Gastrocnemius medialis (tissue), 4 donors: ENCODE data around the gene DSC1. TPM values are rescaled to one million over a fixed set of nuclear protein-coding genes. Genes with fewer than 3 reads are reported as not detected.

Experiments
- ATAC-seq, 2 donors: fragments of 150-250 bp; one replicate each; pipeline ENCODE4 v1.9.1; 2016
- DNase-seq, 2 donors: peaks; one replicate each; pipeline ENCODE4 v3.0.0-alpha.2; 2019
- H3K27ac ChIP-seq, 4 donors: fragments of 200-600 bp; sonication (generic); 1 replicate in 1 of 4; 2 replicates in 3 of 4; pipeline ENCODE4 v1.5.1; 2016 to 2018; ENCODE audit warnings: mild to moderate bottlenecking in 2 of 4, moderate library complexity in 1 of 4
- H3K27me3 ChIP-seq, 3 donors: fragments of 200-600 bp; sonication (generic) in 2 of 3; 1 replicate in 1 of 3; 2 replicates in 2 of 3; pipeline versions ENCODE4 v1.5.1 to v1.6.0; 2016 to 2019; ENCODE audit warnings: mild to moderate bottlenecking in 1 of 3, moderate library complexity in 1 of 3
- H3K36me3 ChIP-seq, 2 donors: fragments of 200-600 bp; sonication (generic) in 1 of 2; one replicate each; pipeline ENCODE4 v1.5.1; 2017 to 2018
- H3K4me1 ChIP-seq, 2 donors: fragments of 200-600 bp; sonication (generic) in 1 of 2; one replicate each; pipeline ENCODE4 v1.5.1; 2016 to 2017; ENCODE audit warnings: mild to moderate bottlenecking in 2 of 2
- H3K4me3 ChIP-seq, 4 donors: fragments of 200-600 bp; sonication (generic) in 3 of 4; 1 replicate in 1 of 4; 2 replicates in 3 of 4; pipeline ENCODE4 v1.5.1; 2016 to 2019; ENCODE audit warnings: mild to moderate bottlenecking in 2 of 4
- H3K9me3 ChIP-seq, 3 donors: fragments of 200-600 bp; sonication (generic) in 2 of 3; 1 replicate in 1 of 3; 2 replicates in 2 of 3; pipeline ENCODE4 v1.5.1; 2016 to 2019
- POLR2A ChIP-seq, 2 donors: fragments of 450-650 bp; IDR thresholded peaks; one replicate each; pipeline ENCODE4 v1.6.1; 2017; ENCODE audit warnings: antibody characterized with exemption in 2 of 2, mild to moderate bottlenecking in 2 of 2, moderate library complexity in 2 of 2
- in situ Hi-C, 4 donors: fragments of 200-750 bp; cut with MboI; loops; one replicate each; pipeline versions ENCODE4 v1.15.0 to v1.8.0; 2017; ENCODE audit warnings: low sequenced_read_pairs in 4 of 4
- intact Hi-C: fragments of 100-400 bp; cut with DNase I; formaldehyde crosslinking; loops from one replicate; pipeline ENCODE4 v1.15.1; 2023; ENCODE audit warnings: low total_unique reads
- total RNA-seq, 4 donors: library from RNA; depleted of rRNA; stranded (reverse); fragments of >200 nt; gene quantifications; one replicate each; pipeline versions ENCODE4 v1.1.0 to v1.2.3, GENCODE V29; 2016
- TF ChIP-seq, protein P1 (sequence below), 5 experiments: fragments of 450-650 bp in 3 of 5; fragments of 200-600 bp in 2 of 5; sonication (generic) in 2 of 5; IDR thresholded peaks in 4 of 5; conservative IDR thresholded peaks in 1 of 5; 1 replicate in 4 of 5; 2 replicates in 1 of 5; pipeline ENCODE4 v1.5.1; 2016 to 2019; ENCODE audit warnings: antibody characterized with exemption in 5 of 5, mild to moderate bottlenecking in 3 of 5, moderate library complexity in 3 of 5

Gene DSC1
- total RNA-seq, 4 donors from 2014 or later = not detected

- no peaks in the 10 kb centered on the region for H3K36me3 ChIP-seq
- no peaks in the 10 kb centered on the region for H3K4me1 ChIP-seq
- in situ Hi-C loops = loop anchor here in 1 of 4 donors (25.0 kb wide), 1 partner anchor 108 kb away; no protein-coding TSS in a partner anchor
- no peak overlapping the region for H3K4me3 ChIP-seq
- no peaks in the 10 kb centered on the region for H3K9me3 ChIP-seq
- ATAC-seq (no peak), DNase-seq (no peak)
- intact Hi-C loops = no loop called here
- TF ChIP-seq POLR2A (IDR thresholded peaks at IDR 0.05) = no peak
- TF ChIP-seq, protein P1, sequence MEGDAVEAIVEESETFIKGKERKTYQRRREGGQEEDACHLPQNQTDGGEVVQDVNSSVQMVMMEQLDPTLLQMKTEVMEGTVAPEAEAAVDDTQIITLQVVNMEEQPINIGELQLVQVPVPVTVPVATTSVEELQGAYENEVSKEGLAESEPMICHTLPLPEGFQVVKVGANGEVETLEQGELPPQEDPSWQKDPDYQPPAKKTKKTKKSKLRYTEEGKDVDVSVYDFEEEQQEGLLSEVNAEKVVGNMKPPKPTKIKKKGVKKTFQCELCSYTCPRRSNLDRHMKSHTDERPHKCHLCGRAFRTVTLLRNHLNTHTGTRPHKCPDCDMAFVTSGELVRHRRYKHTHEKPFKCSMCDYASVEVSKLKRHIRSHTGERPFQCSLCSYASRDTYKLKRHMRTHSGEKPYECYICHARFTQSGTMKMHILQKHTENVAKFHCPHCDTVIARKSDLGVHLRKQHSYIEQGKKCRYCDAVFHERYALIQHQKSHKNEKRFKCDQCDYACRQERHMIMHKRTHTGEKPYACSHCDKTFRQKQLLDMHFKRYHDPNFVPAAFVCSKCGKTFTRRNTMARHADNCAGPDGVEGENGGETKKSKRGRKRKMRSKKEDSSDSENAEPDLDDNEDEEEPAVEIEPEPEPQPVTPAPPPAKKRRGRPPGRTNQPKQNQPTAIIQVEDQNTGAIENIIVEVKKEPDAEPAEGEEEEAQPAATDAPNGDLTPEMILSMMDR (IDR thresholded peaks at IDR 0.05 in 4 of 5, conservative IDR thresholded peaks at IDR 0.05 in 1 of 5) = no peak
- H3K27ac ChIP-seq = no peak overlapping the region
- H3K27me3 ChIP-seq = no peaks in the 10 kb centered on the region
Measured at GRCh38 chr18:31195063-31195462, 32.4 kb upstream of the DSC1 start.

GRCh38 chr18:31192086-31192776, 29.6 kb upstream of the DSC1 start:
- TF ChIP-seq, protein P1 (IDR thresholded peaks at IDR 0.05 in 4 of 5, conservative IDR thresholded peaks at IDR 0.05 in 1 of 5) = no peak
- TF ChIP-seq POLR2A (IDR thresholded peaks at IDR 0.05) = no peak
- no peaks in the 10 kb centered on the region for H3K9me3 ChIP-seq
- no peak for ATAC-seq
- H3K4me1 ChIP-seq = no peaks in the 10 kb centered on the region
- in situ Hi-C loops = loop anchor here in 1 of 4 donors (25.0 kb wide), 1 partner anchor 105 kb away; no protein-coding TSS in a partner anchor
- intact Hi-C loops = no loop called here
- H3K27ac ChIP-seq = no peak overlapping the region
- no peaks in the 10 kb centered on the region for H3K36me3 ChIP-seq
- DNase-seq = no peak
- no peak overlapping the region for H3K4me3 ChIP-seq
- no peaks in the 10 kb centered on the region for H3K27me3 ChIP-seq

DNA sequence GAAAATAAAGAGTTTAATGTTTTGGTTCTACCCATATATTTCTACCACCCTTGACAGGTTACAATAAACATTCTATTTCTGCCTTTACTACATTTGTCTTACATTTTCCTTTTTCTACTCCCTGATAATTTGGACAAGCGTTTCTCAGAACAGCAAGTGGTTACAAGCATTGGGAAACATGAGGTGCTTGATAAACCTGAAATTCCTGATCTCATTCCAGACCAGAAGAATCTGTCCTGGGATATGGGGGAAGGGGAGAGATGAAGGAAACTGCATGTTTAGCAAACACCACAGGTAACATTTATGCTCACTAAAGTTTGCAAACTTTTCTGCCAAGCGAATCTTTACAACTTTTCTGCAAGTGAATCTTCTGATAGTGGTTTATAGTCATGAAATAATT, 28.3 kb upstream of the DSC1 start:
- no peaks in the 10 kb centered on the region for H3K9me3 ChIP-seq
- H3K27ac ChIP-seq = no peak overlapping the region
- no peak for ATAC-seq
- intact Hi-C loops = no loop called here
- in situ Hi-C loops = loop anchor here in 1 of 4 donors (25.0 kb wide), 1 partner anchor 104 kb away; no protein-coding TSS in a partner anchor
- H3K36me3 ChIP-seq = no peaks in the 10 kb centered on the region
- H3K27me3 ChIP-seq = no peaks in the 10 kb centered on the region
- H3K4me3 ChIP-seq = no peak overlapping the region
- no peak for DNase-seq
- no peaks in the 10 kb centered on the region for H3K4me1 ChIP-seq
- no peak for TF ChIP-seq POLR2A (IDR thresholded peaks at IDR 0.05)
- TF ChIP-seq, protein P1 (IDR thresholded peaks at IDR 0.05 in 4 of 5, conservative IDR thresholded peaks at IDR 0.05 in 1 of 5) = no peak

DNA sequence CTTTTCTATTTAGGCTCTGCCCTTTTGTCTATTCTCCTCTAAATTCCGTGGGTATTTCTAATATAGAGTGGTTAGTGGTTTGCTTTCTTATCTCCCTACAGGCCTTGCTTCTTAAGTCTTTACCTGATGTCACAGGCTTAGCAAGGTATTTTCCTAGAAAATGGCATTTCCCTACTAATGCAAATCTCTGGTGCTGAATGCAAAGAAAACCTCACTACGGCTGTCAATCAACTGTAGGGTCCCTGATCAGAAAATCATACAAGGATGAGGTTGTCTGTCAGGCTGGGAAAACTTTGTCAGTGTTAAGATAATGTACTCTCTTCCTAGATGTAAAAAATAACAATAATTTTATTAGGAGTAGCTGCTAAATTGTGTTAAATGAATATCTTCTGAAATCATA, 27.1 kb upstream of the DSC1 start:
- in situ Hi-C loops (loop anchor here in 1 of 4 donors (25.0 kb wide), 1 partner anchor 102 kb away; no protein-coding TSS in a partner anchor), intact Hi-C loops (no loop called here)
- DNase-seq (no peak), ATAC-seq (no peak)
- no peaks in the 10 kb centered on the region for H3K27me3 ChIP-seq
- no peaks in the 10 kb centered on the region for H3K9me3 ChIP-seq
- H3K4me1 ChIP-seq = no peaks in the 10 kb centered on the region
- no peak for TF ChIP-seq POLR2A (IDR thresholded peaks at IDR 0.05)
- TF ChIP-seq, protein P1 (IDR thresholded peaks at IDR 0.05 in 4 of 5, conservative IDR thresholded peaks at IDR 0.05 in 1 of 5) = no peak
- no peaks in the 10 kb centered on the region for H3K36me3 ChIP-seq
- H3K27ac ChIP-seq = no peak overlapping the region
- H3K4me3 ChIP-seq = no peak overlapping the region
